GM23338 (cell line): Measurements from ENCODE around the gene ZSCAN2.

Source experiments
- CREB1 ChIP-seq: fragments of 250-450 bp; sonication (Bioruptor Pico); IDR thresholded peaks from 2 replicates; pipeline ENCODE4 v1.5.0; 2020; ENCODE audit warnings: low read depth, mild to moderate bottlenecking, moderate library complexity
- CTCF ChIP-seq, 2 experiments: fragments of 200-600 bp in 1 of 2; sonication (generic) in 1 of 2; conservative IDR thresholded peaks; 2 replicates each; pipeline versions ENCODE4 v1.5.1 to v1.6.1; 2016 to 2017; ENCODE audit warnings: antibody characterized with exemption in 2 of 2, low read depth in 2 of 2, mild to moderate bottlenecking in 2 of 2, moderate library complexity in 1 of 2
- EZH2 ChIP-seq: fragments of 200-600 bp; sonication (generic); IDR thresholded peaks from one replicate; pipeline ENCODE4 v1.8.0; 2017; ENCODE audit warnings: antibody characterized with exemption, mild to moderate bottlenecking, low read depth; ENCODE audit not compliant: unreplicated experiment
- EZH2phosphoT487 ChIP-seq: fragments of 200-600 bp; sonication (generic); IDR thresholded peaks from one replicate; pipeline ENCODE4 v1.8.1; 2018; ENCODE audit warnings: antibody characterized with exemption; ENCODE audit not compliant: unreplicated experiment
- POLR2AphosphoS5 ChIP-seq: IDR thresholded peaks from 2 replicates; pipeline ENCODE4 v1.6.1; 2016; ENCODE audit warnings: antibody characterized with exemption, low read depth
- TF ChIP-seq, protein P1 (sequence below): IDR thresholded peaks from one replicate; pipeline ENCODE4 v1.6.1; 2018; ENCODE audit warnings: antibody characterized with exemption; ENCODE audit not compliant: unreplicated experiment

DNA sequence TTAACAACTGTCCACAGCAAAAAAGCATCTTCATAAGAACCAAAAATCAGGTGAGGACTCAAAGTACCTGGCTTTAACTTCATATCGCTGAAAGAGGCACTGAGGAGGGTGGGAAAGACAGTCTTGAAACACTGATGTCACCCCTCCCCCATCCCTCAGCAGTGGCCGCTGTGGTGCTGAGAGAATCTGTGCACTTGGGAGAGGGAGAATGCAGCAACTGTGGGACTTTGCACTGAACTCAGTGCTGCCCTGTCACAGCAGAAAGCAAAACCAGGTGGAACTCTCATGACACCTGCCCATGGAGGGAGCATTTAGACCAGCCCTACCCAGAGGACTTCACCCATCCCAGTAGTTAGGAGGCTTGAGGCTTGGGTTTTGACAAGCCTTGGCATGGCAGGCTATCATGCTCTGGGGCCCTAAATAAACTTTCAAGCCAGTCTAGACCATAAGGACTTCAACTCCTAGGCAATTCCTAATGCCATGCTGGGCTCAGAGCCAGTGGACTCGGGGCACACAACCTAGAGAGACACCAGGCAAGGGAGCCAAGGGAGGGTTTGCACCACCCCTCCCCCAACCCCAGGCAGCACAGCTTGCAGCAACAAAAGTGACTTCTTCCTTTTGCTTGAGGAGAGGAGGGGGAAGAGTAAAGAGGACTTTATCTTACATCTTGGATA, 6.1 kb upstream of the ZSCAN2 start:
- TF ChIP-seq EZH2 = no peak
- TF ChIP-seq CTCF (conservative IDR thresholded peaks at IDR 0.05; ENCODE audit: low read depth in 2 of 2) = no peak
- TF ChIP-seq CREB1 (CRISPR knock-in tag) = no peak
- TF ChIP-seq, protein P1, sequence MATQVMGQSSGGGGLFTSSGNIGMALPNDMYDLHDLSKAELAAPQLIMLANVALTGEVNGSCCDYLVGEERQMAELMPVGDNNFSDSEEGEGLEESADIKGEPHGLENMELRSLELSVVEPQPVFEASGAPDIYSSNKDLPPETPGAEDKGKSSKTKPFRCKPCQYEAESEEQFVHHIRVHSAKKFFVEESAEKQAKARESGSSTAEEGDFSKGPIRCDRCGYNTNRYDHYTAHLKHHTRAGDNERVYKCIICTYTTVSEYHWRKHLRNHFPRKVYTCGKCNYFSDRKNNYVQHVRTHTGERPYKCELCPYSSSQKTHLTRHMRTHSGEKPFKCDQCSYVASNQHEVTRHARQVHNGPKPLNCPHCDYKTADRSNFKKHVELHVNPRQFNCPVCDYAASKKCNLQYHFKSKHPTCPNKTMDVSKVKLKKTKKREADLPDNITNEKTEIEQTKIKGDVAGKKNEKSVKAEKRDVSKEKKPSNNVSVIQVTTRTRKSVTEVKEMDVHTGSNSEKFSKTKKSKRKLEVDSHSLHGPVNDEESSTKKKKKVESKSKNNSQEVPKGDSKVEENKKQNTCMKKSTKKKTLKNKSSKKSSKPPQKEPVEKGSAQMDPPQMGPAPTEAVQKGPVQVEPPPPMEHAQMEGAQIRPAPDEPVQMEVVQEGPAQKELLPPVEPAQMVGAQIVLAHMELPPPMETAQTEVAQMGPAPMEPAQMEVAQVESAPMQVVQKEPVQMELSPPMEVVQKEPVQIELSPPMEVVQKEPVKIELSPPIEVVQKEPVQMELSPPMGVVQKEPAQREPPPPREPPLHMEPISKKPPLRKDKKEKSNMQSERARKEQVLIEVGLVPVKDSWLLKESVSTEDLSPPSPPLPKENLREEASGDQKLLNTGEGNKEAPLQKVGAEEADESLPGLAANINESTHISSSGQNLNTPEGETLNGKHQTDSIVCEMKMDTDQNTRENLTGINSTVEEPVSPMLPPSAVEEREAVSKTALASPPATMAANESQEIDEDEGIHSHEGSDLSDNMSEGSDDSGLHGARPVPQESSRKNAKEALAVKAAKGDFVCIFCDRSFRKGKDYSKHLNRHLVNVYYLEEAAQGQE = no peak
- TF ChIP-seq POLR2AphosphoS5 = no peak
- TF ChIP-seq EZH2phosphoT487 = no peak
